ENCODE measurements around the gene POFUT2.

Gene POFUT2

GRCh38 chr21:45269861-45270260 lies 17.8 kb downstream of the POFUT2 start:
- no peak for TF ChIP-seq POLR2A (IDR thresholded peaks at IDR 0.05; ENCODE audit: low read depth, low read length)
- FAIRE-seq (no peak), DNase-seq (ENCODE audit: insufficient read length, low spot score) (no peak)

- DNase-seq (ENCODE audit: insufficient read length, low spot score) (no peak), FAIRE-seq (no peak)
- TF ChIP-seq POLR2A (IDR thresholded peaks at IDR 0.05; ENCODE audit: low read depth, low read length), result no peak
Measured at GRCh38 chr21:45267390-45267760, 20.3 kb downstream of the POFUT2 start.

GRCh38 chr21:45266518-45267389 lies 20.9 kb downstream of the POFUT2 start:
- TF ChIP-seq POLR2A (IDR thresholded peaks at IDR 0.05; ENCODE audit: low read depth, low read length), result no peak
- FAIRE-seq (no peak), DNase-seq (ENCODE audit: insufficient read length, low spot score) (no peak)

GRCh38 chr21:45265721-45266517 lies 21.8 kb downstream of the POFUT2 start:
- no peak for FAIRE-seq
- DNase-seq (ENCODE audit: insufficient read length, low spot score), result no peak
- no peak for TF ChIP-seq POLR2A (IDR thresholded peaks at IDR 0.05; ENCODE audit: low read depth, low read length)

- DNase-seq (ENCODE audit: insufficient read length, low spot score), result no peak
- no peak for FAIRE-seq
- no peak for TF ChIP-seq POLR2A (IDR thresholded peaks at IDR 0.05; ENCODE audit: low read depth, low read length)
Measured at GRCh38 chr21:45264912-45265515, 22.7 kb downstream of the POFUT2 start.

GRCh38 chr21:45264146-45264911 lies 23.4 kb downstream of the POFUT2 start:
- DNase-seq (ENCODE audit: insufficient read length, low spot score), result no peak
- no peak for TF ChIP-seq POLR2A (IDR thresholded peaks at IDR 0.05; ENCODE audit: low read depth, low read length)
- no peak for FAIRE-seq

- FAIRE-seq, result no peak
- no peak for DNase-seq (ENCODE audit: insufficient read length, low spot score)
- TF ChIP-seq POLR2A (IDR thresholded peaks at IDR 0.05; ENCODE audit: low read depth, low read length), result no peak
Measured at GRCh38 chr21:45263534-45263933, 24.2 kb downstream of the POFUT2 start.

- no peak for DNase-seq (ENCODE audit: insufficient read length, low spot score)
- no peak for FAIRE-seq
- TF ChIP-seq POLR2A (IDR thresholded peaks at IDR 0.05; ENCODE audit: low read depth, low read length), result no peak
Measured at GRCh38 chr21:45262616-45263015, 25.1 kb downstream of the POFUT2 start.

GRCh38 chr21:45262041-45262581 lies 25.6 kb downstream of the POFUT2 start:
- DNase-seq (ENCODE audit: insufficient read length, low spot score), result no peak
- no peak for FAIRE-seq
- no peak for TF ChIP-seq POLR2A (IDR thresholded peaks at IDR 0.05; ENCODE audit: low read depth, low read length)

- no peak for TF ChIP-seq POLR2A (IDR thresholded peaks at IDR 0.05; ENCODE audit: low read depth, low read length)
- DNase-seq (ENCODE audit: insufficient read length, low spot score), result no peak
- no peak for FAIRE-seq
Measured at GRCh38 chr21:45261093-45261492, 26.6 kb downstream of the POFUT2 start.

GRCh38 chr21:45260191-45260825 lies 27.4 kb downstream of the POFUT2 start:
- FAIRE-seq (no peak), DNase-seq (ENCODE audit: insufficient read length, low spot score) (no peak)
- no peak for TF ChIP-seq POLR2A (IDR thresholded peaks at IDR 0.05; ENCODE audit: low read depth, low read length)

- DNase-seq (ENCODE audit: insufficient read length, low spot score) (no peak), FAIRE-seq (no peak)
- no peak for TF ChIP-seq POLR2A (IDR thresholded peaks at IDR 0.05; ENCODE audit: low read depth, low read length)
Measured at GRCh38 chr21:45259206-45259840, 28.4 kb downstream of the POFUT2 start.
